Endometrium (tissue), 2 donors: ENCODE data around the gene RNF8.
"Not testable (repeated sequence)": the region's sequence is repeated elsewhere in the genome, so short reads cannot be mapped to it uniquely, and the experiment has no call there.

ENCODE experiments used
- FAIRE-seq: peaks from 2 replicates; lab custom pipeline; 2012; peaks lifted over from hg19 to GRCh38; lab: Jason Lieb, UNC
- donor health status: control.
- donor health status: control.

RNF8 gene

GRCh38 chr6:37353761-37354525 is at the start of gene RNF8:
RNF8 (plus strand) TSS chr6:37353983; CDS start chr6:37354165, 182 bp downstream.
- FAIRE-seq, result peak; percentile 8

GRCh38 chr6:37304766-37305165 is 49.0 kb upstream of the RNF8 start:
- no peak for FAIRE-seq

- FAIRE-seq, result no peak
Measured at GRCh38 chr6:37305841-37306425, 47.9 kb upstream of the RNF8 start.

GRCh38 chr6:37306624-37307222 is 47.1 kb upstream of the RNF8 start:
- no peak for FAIRE-seq

GRCh38 chr6:37307484-37307883 is 46.3 kb upstream of the RNF8 start:
- not testable (repeated sequence) for FAIRE-seq

- FAIRE-seq, result no peak
Measured at GRCh38 chr6:37308069-37308815, 45.5 kb upstream of the RNF8 start.

- FAIRE-seq, result no peak
Measured at GRCh38 chr6:37309046-37309445, 44.7 kb upstream of the RNF8 start.

- FAIRE-seq, result no peak
Measured at GRCh38 chr6:37309692-37310091, 44.1 kb upstream of the RNF8 start.

- no peak for FAIRE-seq
Measured at GRCh38 chr6:37310966-37311365, 42.8 kb upstream of the RNF8 start.

GRCh38 chr6:37311741-37312473 is 41.9 kb upstream of the RNF8 start:
- FAIRE-seq, result no peak

GRCh38 chr6:37313723-37314486 is 39.9 kb upstream of the RNF8 start:
- no peak for FAIRE-seq

GRCh38 chr6:37314487-37315156 is 39.2 kb upstream of the RNF8 start:
- FAIRE-seq, result no peak

- no peak for FAIRE-seq
Measured at GRCh38 chr6:37315157-37315515, 38.6 kb upstream of the RNF8 start.

- no peak for FAIRE-seq
Measured at GRCh38 chr6:37316071-37316470, 37.7 kb upstream of the RNF8 start.

- no peak for FAIRE-seq
Measured at GRCh38 chr6:37317312-37318038, 36.3 kb upstream of the RNF8 start.

GRCh38 chr6:37319156-37319555 is 34.6 kb upstream of the RNF8 start:
- FAIRE-seq, result no peak

- no peak for FAIRE-seq
Measured at GRCh38 chr6:37319856-37320480, 33.8 kb upstream of the RNF8 start.

GRCh38 chr6:37320646-37321045 is 33.1 kb upstream of the RNF8 start:
- no peak for FAIRE-seq

GRCh38 chr6:37321101-37321500 is 32.7 kb upstream of the RNF8 start:
- FAIRE-seq, result no peak
